HG03520 (cell line): ENCODE measurements around the gene GPBP1.
"Not testable (repeated sequence)": the region's sequence is repeated elsewhere in the genome, so short reads cannot be mapped to it uniquely, and the experiment has no call there.

Experiments
- ATAC-seq: cut with Tn5 transposase; IDR thresholded peaks from one replicate; pipeline ENCODE4 v1.9.1; 2021; ENCODE audit warnings: mild to moderate bottlenecking, moderate library complexity; ENCODE audit not compliant: unreplicated experiment

GPBP1 gene

DNA sequence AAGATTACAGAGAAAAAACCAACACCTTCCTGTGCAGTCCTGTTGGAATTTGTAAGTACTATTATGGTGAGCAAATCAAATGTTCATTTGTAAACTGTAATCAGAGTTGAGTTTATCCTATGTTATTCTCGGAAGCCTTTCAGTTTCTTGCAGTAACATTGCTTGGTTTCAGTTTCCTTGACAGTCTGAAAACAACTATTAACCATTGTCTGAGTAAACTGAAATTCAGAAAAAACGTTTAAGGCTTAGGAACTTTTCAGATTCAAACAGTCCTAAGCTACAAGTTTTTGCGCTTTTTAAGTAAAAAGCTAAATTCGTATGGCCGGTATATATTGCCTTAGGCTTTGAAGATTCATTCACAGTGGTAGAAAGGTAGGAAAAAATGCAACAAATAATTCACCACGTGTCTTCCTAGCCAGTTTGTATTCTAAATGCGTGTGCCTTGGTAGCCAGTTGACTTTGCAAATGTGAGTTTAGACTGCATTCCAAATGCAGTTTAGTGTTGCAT, 2.5 kb downstream of the GPBP1 start:
- ATAC-seq, result no peak

DNA sequence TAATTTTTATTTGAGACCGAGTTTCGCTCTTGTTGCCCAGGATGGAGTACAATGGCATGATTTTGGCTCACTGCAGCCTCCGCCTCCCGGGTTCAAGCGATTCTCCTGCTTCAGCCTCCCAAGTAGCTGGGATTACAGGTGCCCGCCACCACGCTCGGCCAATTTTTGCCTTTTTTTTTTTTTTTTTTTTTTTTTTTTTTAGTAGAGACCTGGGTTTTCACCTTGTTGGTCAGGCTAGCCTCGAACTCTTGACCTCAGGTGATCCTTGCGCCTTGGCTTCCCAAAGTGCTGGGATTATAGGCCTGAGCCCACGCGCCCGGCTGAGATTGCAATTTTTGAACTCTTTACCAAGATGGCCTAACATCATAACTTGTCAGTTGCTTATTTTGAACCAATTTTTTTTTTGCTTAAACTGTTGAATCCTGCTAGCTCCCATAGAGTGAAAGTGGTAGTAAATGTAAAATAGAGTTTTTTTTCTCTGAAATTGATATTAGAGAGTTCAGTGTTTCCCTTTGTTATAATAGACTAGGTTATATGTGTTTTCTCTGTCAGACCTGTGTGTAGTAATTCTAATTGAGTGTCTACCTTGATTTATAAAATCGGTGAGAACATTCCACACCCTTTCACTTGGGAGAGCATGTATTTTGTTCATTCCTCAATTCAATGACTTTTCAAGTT, 3.8 kb downstream of the GPBP1 start:
- no peak for ATAC-seq

DNA sequence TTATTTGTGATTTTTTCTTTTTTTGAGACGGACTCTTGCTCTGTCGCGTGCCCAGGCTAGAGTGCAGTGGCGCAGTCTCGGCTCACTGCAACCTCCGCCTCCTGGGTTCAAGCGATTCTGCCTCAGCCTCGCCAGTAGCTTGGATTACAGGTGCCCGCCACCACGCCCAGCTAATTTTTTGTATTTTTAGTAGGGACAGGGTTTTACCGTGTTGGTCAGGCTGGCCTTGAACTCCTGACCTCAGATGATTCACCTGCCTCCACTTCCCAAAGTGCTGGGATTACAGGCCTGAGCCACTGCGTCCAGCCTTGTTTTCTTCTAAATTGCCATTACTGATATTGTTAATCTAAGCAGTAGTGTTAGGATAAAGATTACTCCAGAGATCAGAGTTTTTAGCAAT, 4.4 kb downstream of the GPBP1 start:
- not testable (repeated sequence) for ATAC-seq

DNA sequence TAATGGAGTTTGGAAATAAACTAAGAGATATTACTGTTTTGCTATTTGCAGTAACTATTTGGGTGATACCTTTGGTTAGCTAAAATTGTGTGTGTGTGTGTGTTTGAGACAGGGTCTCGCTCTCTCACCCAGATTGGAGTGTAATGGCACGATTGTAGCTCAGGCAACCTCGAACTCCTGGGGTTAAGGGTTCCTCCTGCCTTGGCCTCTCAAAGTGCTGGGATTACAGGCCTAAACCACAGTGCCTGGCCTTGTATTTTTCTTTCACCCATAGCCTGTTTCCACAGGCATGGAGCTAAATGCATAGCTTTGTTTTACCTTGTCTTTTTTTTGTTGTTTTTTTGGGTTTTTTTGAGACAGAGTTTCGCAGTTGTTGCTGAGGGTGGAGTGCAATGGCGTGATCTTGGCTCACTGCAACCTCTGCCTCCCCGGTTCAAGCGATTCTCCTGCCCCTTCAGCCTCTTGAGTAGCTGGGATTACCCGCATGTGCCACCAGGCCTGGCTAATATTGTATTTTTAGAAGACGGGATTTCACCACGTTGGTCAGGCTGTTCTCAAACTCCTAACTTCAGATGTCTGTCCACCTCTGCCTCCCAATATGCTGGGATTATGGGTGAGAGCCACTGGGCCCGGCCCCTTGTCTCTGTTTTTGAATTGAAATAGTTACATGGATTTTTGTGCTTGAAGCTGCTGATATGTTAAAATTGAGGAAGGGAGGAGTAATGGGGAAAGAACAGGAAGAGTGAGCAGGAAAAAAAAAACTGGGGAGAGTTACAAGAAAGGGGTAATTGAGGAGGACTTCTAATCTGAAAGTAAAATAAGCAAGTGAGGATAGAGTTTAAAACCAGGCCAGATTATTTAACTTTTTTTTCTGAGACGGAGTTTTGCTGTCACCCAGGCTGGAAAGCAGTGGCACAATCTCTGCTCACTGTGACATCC, 5.7 kb downstream of the GPBP1 start:
- ATAC-seq, result no peak

DNA sequence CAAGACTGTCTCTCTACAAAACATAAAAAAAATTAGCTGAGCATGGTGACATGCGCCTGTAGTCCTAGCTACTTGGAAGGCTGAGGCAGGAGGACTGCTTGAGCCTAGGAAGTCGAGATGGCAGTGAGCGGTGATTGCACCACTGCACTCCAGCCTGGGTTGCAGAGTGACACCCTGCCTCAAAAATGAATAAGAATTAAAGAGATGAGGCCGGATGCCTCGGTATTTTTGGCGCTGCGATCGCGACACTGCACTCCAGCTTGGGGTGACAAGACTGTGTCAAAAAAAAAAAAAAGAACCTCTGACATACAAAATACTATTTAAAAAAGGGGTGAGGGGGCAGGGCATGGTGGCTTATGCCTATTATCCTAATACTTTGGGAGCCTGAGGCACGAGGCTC, 7.3 kb downstream of the GPBP1 start:
- ATAC-seq, result no peak

DNA sequence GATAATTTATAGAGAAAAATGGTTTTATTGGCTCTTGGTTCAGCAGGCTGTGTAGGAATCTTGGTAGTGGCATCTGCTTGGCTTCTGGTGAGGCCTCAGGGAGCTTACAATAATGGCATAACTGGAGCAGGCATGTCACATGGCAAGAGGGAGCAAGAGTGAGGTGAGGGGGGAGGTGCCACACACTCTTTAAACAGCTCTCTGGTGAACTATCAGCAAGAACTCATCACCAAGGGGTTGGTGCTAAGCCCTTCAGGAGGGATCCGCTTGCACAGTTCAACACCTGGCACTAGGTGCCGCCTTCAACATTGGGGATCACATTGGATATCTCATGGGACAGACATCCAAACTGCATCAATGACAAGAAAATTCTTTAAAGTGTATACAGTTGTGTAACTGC, 10.5 kb downstream of the GPBP1 start:
- no peak for ATAC-seq

DNA sequence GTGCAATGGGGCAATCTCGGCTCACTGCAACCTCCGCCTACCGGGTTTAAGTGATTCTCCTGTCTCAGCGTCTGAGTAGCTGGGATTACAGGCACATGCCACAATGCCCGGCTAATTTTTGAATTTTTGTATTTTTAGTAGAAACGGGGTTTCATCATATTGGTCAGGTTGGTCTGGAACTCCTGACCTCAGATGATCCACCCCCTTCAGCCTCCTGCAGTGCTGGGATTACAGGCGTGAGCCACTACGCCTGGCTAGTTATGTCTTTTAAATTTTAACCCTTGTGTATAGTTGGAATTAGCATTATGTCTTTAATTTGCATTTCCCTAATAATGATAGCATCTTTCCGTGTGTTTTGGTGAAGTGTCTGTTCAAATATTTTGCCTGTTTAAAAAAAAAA, 11.5 kb downstream of the GPBP1 start:
- ATAC-seq, result no peak

DNA sequence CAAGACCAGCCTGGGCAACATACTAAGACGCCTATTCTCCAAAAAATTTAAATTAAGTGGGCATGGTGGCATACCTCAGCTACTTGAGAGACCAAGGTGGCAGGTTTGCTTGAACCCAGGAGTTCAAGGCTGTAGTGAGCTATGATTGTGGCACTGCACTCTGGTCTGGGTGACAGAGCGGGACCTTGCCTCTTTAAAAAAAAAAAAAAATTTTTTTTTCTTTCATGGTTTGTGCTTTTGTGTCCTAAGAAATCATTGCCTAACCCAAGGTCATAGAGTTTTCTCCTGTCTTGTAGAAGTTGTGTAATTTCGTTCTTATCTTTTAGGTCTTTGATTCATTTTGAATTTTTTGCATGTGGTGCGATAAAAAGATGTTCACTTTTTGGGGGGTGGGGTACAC, 12.3 kb downstream of the GPBP1 start:
- ATAC-seq, result no peak

DNA sequence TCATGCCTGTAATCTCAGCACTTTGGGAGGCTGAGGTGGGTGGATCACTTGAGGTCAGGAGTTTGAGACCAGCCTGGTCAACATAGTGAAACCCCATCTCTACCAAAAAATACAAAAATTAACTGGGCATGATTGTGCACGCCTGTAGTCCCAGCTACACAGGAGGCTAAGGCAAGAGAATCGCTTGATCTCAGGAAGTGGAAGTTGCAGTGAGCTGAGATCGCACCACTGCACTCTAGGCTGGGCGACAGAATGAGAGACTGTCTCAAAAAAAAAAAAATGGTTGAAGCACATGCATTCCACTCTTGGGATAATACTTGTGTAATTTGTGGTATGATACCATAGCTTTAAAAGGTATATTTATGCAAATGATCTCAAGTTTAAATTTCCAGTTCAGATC, 14.1 kb downstream of the GPBP1 start:
- not testable (repeated sequence) for ATAC-seq

DNA sequence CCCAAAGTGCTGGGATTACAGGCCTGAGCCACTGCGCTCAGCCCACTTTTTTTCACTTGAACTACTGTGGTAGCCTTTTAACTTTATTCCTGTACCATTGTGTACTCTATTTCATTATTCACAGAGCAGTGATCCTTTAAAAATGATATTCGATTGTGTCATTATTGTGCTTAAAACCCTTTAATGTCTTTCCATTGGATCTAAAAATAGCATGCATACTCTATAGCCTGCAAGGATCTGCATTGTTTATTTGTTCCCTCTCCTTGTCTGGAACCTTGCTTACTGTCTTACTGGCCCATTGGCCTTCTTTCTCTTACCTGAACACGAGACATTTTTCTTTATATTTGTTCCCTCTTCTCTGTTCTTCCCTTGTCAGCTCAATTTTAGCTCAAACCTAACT, 15.7 kb downstream of the GPBP1 start:
- no peak for ATAC-seq

DNA sequence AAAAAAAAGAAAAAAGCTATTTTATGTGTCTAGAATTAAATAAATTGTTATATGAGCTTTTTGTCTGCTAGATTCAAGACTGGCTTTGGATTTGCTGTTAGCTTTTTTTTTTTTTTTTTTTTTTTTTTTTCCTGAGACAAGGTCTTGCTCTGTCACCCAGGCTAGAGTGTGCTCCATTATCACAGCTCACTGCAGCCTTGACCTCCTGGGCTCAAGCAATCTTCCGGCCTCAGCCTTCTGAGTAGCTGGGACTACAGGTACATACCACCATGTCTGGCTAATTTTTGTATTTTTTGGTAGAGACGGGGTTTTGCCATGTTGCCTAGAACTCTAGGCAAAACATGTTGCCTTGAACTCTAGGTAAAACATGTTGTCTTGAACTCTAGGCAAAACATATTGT, 16.7 kb downstream of the GPBP1 start:
- ATAC-seq, result no peak

DNA sequence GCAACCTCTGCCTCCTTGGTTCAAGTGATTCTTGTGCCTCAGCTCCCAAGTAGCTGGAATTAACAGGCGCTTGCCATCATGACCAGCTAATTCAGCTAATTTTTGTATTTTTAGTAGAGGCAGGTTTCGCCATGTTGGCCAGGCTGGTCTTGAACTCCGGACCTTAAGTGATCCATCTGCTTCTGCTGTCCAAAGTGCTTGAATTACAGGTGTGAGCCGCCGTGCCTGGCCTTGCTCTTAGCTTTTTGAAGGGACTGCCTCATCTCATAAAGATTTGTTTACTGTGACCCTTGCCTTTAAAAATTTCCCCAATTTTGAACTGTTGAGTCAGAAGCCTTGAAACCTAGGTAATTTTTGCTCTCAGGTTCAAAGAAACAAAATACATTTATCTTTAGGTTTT, 17.3 kb downstream of the GPBP1 start:
- no peak for ATAC-seq

DNA sequence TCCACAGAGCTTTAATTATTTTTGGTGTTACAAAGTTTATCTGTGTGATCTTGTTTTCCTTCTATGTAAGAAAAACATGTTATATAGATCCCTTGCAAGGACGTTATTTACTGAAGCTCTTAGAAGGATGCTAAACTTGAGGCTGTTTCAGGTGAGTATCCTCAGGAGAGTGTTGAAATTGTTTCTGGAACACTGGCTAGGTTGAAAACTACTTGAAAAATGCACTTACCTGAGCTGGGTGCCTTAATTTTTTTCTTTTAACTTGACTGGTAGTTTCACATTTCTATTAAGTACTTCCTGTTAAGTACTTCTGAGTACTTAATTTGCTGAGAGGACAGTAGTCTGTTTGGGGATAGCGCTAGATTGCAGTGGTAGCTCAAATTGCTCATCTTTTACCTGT, 18.1 kb downstream of the GPBP1 start:
- ATAC-seq, result no peak

DNA sequence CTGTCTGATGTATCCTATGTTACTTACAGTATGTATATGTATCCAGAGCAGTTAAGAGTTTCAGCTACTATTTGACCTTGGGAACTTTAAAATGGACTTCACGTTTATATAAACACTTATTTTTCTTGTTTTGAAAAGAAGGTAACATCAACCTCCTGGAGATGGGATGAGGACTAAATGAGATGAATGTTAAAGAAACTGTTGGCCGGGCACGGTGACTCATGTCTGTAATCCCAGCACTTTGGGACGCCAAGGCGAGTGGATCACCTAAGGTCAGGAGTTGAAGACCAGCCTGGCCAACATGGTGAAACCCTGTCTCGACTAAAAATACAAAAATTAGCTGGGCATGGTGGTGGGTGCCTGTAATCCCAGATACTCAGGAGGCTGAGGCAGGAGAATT, 19.0 kb downstream of the GPBP1 start:
- ATAC-seq, result not testable (repeated sequence)

DNA sequence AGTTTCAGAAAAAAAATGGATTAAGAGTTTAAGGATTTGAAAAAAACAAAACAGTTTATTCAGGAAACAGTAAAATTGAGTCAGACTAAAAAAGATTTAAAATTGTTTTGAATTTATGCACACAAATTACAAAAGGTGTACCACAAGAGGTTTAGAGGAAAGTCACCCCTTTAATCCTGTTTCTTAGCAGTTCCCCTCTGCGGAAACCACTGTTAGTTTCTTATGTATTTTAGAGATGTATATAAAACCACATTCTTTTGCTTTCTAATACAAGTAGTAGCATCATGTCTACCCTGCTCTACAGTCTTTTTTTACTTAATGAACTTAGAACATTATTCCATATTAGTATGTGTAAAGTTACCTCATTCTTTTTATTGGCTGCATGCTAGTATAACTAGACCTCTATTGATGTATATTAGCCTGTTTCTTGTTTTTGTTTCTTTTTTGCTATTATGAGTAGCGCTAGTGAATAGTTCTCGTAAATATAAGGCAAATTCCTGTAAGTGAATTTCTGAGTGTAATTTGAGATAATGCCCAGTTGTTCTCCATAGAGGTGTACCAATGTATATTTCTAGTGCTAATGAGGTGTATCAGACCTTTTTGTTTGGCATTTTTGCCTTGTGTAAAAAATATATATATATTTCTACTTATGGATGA, 20.0 kb downstream of the GPBP1 start:
- ATAC-seq, result no peak

DNA sequence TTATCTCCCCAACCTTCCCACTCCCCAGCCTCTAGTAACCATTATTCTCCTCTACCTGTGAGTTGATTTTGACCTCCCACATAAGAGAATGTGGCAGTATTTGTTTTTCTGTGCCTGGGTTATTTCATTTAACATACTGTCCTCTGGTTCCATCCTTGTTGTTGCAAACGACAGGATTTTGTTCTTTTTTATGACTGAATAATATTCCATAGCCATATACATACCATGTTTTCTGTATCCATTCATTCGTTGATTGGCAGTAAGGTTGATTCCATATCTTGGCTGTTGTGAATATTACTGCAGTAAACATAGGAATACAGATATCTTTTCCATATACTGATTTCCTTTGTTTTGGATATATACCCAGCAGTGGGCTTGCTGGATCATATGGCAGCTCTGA, 20.8 kb downstream of the GPBP1 start:
- no peak for ATAC-seq

DNA sequence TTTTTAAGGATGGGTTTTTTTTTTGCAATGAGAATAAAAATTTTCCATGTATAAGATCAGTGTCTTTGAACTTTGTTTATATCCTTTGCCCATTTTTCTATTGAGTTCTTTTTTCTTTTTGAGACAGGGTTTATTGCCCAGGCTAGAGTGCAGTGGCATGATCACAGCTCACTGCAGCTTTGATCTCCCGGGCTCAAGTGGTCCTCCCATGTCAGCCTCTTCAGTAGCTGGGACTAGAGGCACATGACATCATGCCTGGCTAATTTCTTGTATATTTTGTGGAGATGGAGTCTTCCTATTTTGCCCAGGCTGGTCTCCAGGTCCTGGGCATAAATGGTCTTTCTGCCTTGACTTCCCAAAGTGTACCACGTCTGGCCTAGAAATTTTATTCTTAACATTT, 21.2 kb downstream of the GPBP1 start:
- no peak for ATAC-seq

DNA sequence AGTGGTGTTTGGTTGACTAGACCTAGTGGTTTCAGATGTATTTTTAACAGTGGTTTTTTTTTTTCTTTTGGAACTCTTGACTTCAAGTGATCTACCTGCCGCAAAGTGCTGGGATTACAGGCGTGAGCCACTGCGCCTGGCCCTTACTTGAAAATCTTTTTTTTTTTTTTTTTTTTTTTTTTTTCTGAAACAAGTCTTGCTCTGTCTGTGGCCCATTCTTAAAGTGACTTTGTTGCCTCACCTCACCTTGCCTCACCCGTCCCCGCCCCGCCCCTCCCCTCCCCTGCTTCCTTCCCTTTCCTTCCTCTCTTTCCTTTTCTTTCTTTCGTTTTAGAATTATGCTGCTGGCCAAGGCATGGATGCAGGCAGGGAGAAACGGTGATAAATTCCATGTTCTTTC, 26.0 kb downstream of the GPBP1 start:
- ATAC-seq, result no peak

DNA sequence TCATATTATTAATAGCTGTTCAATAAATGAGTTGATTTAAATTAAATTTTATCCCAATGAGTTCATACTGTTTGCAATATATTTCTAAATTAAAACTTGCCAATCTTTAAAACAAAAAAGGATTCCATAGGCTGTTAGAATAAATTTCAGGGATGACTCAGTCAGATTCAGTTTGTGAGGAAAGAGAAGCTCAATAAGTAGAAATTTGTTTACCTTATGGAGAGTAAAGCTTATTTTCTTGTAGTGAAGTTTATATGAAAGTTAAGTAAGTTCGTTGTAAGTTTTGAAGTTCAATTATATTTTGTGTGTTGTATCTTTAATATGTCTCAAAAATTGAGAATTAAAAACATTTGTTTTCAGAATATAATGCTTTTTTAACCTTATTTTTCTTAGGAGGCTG, 29.0 kb downstream of the GPBP1 start:
- no peak for ATAC-seq

DNA sequence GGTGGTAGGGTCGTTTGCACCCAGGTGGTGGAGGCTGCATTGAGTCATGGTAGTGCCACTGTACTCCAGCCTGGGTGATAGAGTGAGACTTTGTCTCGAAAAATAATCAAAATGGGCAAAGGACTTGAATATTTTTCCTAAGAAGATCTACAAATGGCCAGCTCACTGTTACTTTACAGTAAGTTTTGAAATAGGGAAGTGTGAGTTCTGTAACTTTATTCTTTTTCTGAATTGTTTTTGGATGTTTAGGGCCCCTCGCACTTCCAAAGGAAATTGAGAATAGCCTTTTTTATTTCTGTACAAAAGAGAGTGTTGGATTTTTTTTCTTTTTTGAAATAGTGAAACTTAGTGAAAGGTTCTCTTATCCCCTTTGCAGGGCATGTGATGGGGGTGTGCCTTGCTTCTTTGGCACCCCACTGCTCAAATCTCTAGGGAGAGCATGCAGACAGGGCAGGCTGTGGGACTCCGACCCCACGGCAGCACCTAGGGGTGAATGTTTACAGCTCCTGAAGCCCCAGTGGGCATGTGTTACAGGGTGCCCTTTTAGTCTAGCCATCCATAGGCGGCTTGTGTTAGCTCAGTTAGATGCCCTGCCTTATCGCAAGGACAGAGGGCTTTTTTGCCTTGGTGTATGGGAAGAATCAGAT, 33.3 kb downstream of the GPBP1 start:
- no peak for ATAC-seq

DNA sequence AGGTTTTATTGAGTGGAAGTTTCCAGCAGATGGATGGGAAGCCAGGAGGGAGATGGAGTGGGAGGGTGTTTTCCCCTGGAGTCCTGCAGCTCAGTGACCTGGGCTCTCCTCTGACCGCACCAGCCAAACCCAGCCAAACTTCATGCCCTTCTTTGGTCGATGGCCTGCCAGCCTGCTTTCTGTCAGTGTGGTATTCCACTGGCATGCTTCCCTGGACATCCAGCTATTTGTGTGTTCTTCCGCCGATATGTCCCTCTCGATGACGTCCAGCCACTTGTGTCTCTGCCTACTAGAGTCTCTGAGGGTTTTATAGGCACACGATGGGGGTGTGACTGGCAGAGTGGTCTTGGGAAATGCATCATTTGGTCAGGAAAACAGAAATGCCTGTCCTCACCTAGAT, 33.8 kb downstream of the GPBP1 start:
- no peak for ATAC-seq
